Cardiac fibroblast (primary cell): ENCODE data around the gene FBXO28.

ENCODE experiments used
- DNase-seq, 2 donors: peaks; one replicate each; pipeline versions ENCODE4 v3.0.0 to v3.0.0-alpha.2; 2010; ENCODE audit warnings: low read depth in 2 of 2
- H3K4me3 ChIP-seq, 2 donors: replicated peaks in 1 of 2; 1 replicate in 1 of 2; 2 replicates in 1 of 2; pipeline ENCODE4 v1.5.1; 2011; ENCODE audit warnings: low read depth in 2 of 2, low read length in 2 of 2, mild to moderate bottlenecking in 2 of 2, moderate library complexity in 1 of 2
- CTCF ChIP-seq: IDR thresholded peaks from one replicate; pipeline ENCODE4 v1.5.1; 2011; ENCODE audit warnings: low read depth, mild to moderate bottlenecking, low read length, inconsistent platforms

Gene FBXO28

GRCh38 chr1:224124220-224124619 lies 10.3 kb downstream of the FBXO28 start:
- H3K4me3 ChIP-seq = no peak overlapping the region
- TF ChIP-seq CTCF = no peak

GRCh38 chr1:224127925-224128819 lies 14.3 kb downstream of the FBXO28 start:
- peak in 1 of 2 donors; percentile 18 for DNase-seq
- TF ChIP-seq CTCF = no peak
- H3K4me3 ChIP-seq = no peak overlapping the region

More at GRCh38 chr1:224124220-224124619, 10.3 kb downstream of the FBXO28 start:
- no peak for DNase-seq

GRCh38 chr1:224131253-224131652 lies 17.3 kb downstream of the FBXO28 start:
- TF ChIP-seq CTCF = no peak
- no peak for DNase-seq
- H3K4me3 ChIP-seq = no peak overlapping the region

GRCh38 chr1:224132901-224133300 lies 19.0 kb downstream of the FBXO28 start:
- no peak overlapping the region for H3K4me3 ChIP-seq
- no peak for DNase-seq
- TF ChIP-seq CTCF = no peak

GRCh38 chr1:224133741-224134299 lies 19.9 kb downstream of the FBXO28 start:
- no peak overlapping the region for H3K4me3 ChIP-seq
- no peak for DNase-seq
- TF ChIP-seq CTCF = no peak

GRCh38 chr1:224137518-224137917 lies 23.6 kb downstream of the FBXO28 start:
- TF ChIP-seq CTCF = no peak
- DNase-seq = no peak
- H3K4me3 ChIP-seq = no peak overlapping the region
